Right hindlimb (tissue), 1 donor: ENCODE results near the gene NR5A2.
"Not testable (repeated sequence)": the region's sequence is repeated elsewhere in the genome, so short reads cannot be mapped to it uniquely, and the experiment has no call there.

Experiments
- DNase-seq: peaks from one replicate; pipeline ENCODE4 v3.0.0-alpha.2; 2018

NR5A2 gene

GRCh38 chr1:200166411-200166810 lies 138.9 kb downstream of the NR5A2 start:
- no peak for DNase-seq

GRCh38 chr1:200168926-200169325 lies 141.4 kb downstream of the NR5A2 start:
- DNase-seq = no peak

- no peak for DNase-seq
Observed at GRCh38 chr1:200172311-200172710, 144.8 kb downstream of the NR5A2 start.

GRCh38 chr1:200173097-200173618 lies 145.6 kb downstream of the NR5A2 start:
- no peak for DNase-seq

- DNase-seq = no peak
Observed at GRCh38 chr1:200174525-200175295, 147.2 kb downstream of the NR5A2 start.

GRCh38 chr1:200176181-200176580 lies 148.7 kb downstream of the NR5A2 start:
- no peak for DNase-seq

GRCh38 chr1:200176798-200177197 lies 149.3 kb downstream of the NR5A2 start:
- no peak for DNase-seq

- DNase-seq = no peak
Observed at GRCh38 chr1:200178340-200178739, 150.8 kb downstream of the NR5A2 start.

- DNase-seq = no peak
Observed at GRCh38 chr1:200179126-200179780, 151.7 kb downstream of the NR5A2 start.

- DNase-seq = no peak
Observed at GRCh38 chr1:200179781-200180160, 152.3 kb downstream of the NR5A2 start.

- DNase-seq = no peak
Observed at GRCh38 chr1:200180821-200181220, 153.3 kb downstream of the NR5A2 start.

- no peak for DNase-seq
Observed at GRCh38 chr1:200181861-200182260, 154.4 kb downstream of the NR5A2 start.

- no peak for DNase-seq
Observed at GRCh38 chr1:200182701-200183100, 155.2 kb downstream of the NR5A2 start.

- DNase-seq = no peak
Observed at GRCh38 chr1:200183637-200184036, 156.1 kb downstream of the NR5A2 start.

GRCh38 chr1:200184196-200184595 lies 156.7 kb downstream of the NR5A2 start:
- peak; percentile 67 for DNase-seq

- not testable (repeated sequence) for DNase-seq
Observed at GRCh38 chr1:200185191-200185590, 157.7 kb downstream of the NR5A2 start.

- not testable (repeated sequence) for DNase-seq
Observed at GRCh38 chr1:200187332-200187731, 159.8 kb downstream of the NR5A2 start.

- DNase-seq = no peak
Observed at GRCh38 chr1:200191993-200192392, 164.5 kb downstream of the NR5A2 start.

- no peak for DNase-seq
Observed at GRCh38 chr1:200194477-200194876, 167.0 kb downstream of the NR5A2 start.

- DNase-seq = no peak
Observed at GRCh38 chr1:200198236-200198635, 170.7 kb downstream of the NR5A2 start.

GRCh38 chr1:200205216-200205995 lies 177.9 kb downstream of the NR5A2 start:
- DNase-seq = no peak

- DNase-seq = no peak
Observed at GRCh38 chr1:200206340-200206739, 178.8 kb downstream of the NR5A2 start.

- DNase-seq = no peak
Observed at GRCh38 chr1:200206761-200207160, 179.3 kb downstream of the NR5A2 start.
